SK-N-SH (cell line): ENCODE results near the gene CHST10. TPM values are rescaled to one million over a fixed set of nuclear protein-coding genes. Genes with fewer than 3 reads are reported as not detected.

Source experiments
- CTCF ChIA-PET: fragments of 300-600, 350-600 bp; formaldehyde crosslinking; extraction: SDS; loops from one replicate; lab custom pipeline; 2021; lab: Yijun Ruan, JAX
- POLR2A ChIA-PET: fragments of 350-600 bp; sonication (Branson Sonifier 250); formaldehyde crosslinking; extraction: SDS; loops from one replicate; lab custom pipeline; 2020; ENCODE audit warnings: antibody characterized with exemption, inconsistent platforms; lab: Yijun Ruan, JAX
- DNase-seq: peaks from one replicate; pipeline ENCODE4 v3.0.0; 2012
- H2AFZ ChIP-seq: fragments of 200-600 bp; sonication (generic); 2 replicates; pipeline ENCODE4 v1.8.1; 2016; ENCODE audit warnings: antibody characterized with exemption, mild to moderate bottlenecking, low read depth
- H3F3A ChIP-seq: fragments of 200-600 bp; sonication (generic); replicated peaks from 2 replicates; pipeline ENCODE3; 2016; ENCODE audit warnings: antibody characterized with exemption, mild to moderate bottlenecking; ENCODE audit not compliant: insufficient read depth
- H3K27ac ChIP-seq, 2 experiments: fragments of 200-500 bp in 1 of 2; fragments of 200-600 bp in 1 of 2; sonication (Bioruptor generic) in 1 of 2; sonication (generic), shearing (Covaris generic) in 1 of 2; 2 replicates each; pipeline versions ENCODE4 v1.5.1 to v1.6.1; 2014 to 2016; ENCODE audit warnings: low read depth in 2 of 2, inconsistent platforms in 1 of 2, low read length in 1 of 2, mild to moderate bottlenecking in 1 of 2, mixed read lengths in 1 of 2
- H3K27me3 ChIP-seq: fragments of 200-600 bp; sonication (generic), shearing (Covaris generic); 2 replicates; pipeline ENCODE4 v1.6.1; 2016; ENCODE audit warnings: mixed run types; ENCODE audit not compliant: insufficient read depth
- H3K36me3 ChIP-seq, 2 experiments: fragments of 200-500 bp in 1 of 2; fragments of 200-600 bp in 1 of 2; sonication (Bioruptor generic) in 1 of 2; sonication (generic) in 1 of 2; replicated peaks in 1 of 2; 2 replicates each; pipeline versions ENCODE3 to v1.5.1; 2014 to 2016; ENCODE audit warnings: low read length in 1 of 2, mild to moderate bottlenecking in 1 of 2; ENCODE audit not compliant: insufficient read depth in 2 of 2, control insufficient read depth in 1 of 2
- H3K4me1 ChIP-seq, 2 experiments: fragments of 200-500 bp in 1 of 2; fragments of 200-600 bp in 1 of 2; sonication (Bioruptor generic) in 1 of 2; sonication (generic), shearing (Covaris generic) in 1 of 2; 2 replicates each; pipeline versions ENCODE4 v1.5.1 to v1.6.1; 2014 to 2016; ENCODE audit warnings: low read depth in 1 of 2, low read length in 1 of 2, mixed run types in 1 of 2; ENCODE audit not compliant: insufficient read depth in 2 of 2, control insufficient read depth in 1 of 2
- H3K4me2 ChIP-seq: fragments of 200-600 bp; sonication (generic), shearing (Covaris generic); 2 replicates; pipeline ENCODE4 v1.6.1; 2017; ENCODE audit warnings: mixed run types
- H3K4me3 ChIP-seq, 2 experiments: fragments of 200-500 bp in 1 of 2; fragments of 200-600 bp in 1 of 2; sonication (Bioruptor generic) in 1 of 2; sonication (generic), shearing (Covaris generic) in 1 of 2; 2 replicates each; pipeline versions ENCODE4 v1.5.1 to v1.8.1; 2014 to 2016; ENCODE audit warnings: low read depth in 2 of 2, inconsistent platforms in 1 of 2, low read length in 1 of 2, mild to moderate bottlenecking in 1 of 2, mixed read lengths in 1 of 2, moderate library complexity in 1 of 2
- H3K79me2 ChIP-seq: fragments of 200-600 bp; sonication (generic); 2 replicates; pipeline ENCODE4 v1.8.1; 2017; ENCODE audit warnings: mild to moderate bottlenecking; ENCODE audit not compliant: insufficient read depth
- H3K9ac ChIP-seq: fragments of 200-600 bp; sonication (generic); 2 replicates; pipeline ENCODE4 v1.6.1; 2017; ENCODE audit warnings: mixed run types
- H3K9me2 ChIP-seq: fragments of 200-600 bp; sonication (generic); 2 replicates; pipeline ENCODE4 v1.6.1; 2017; ENCODE audit warnings: mixed run types
- H3K9me3 ChIP-seq: fragments of 200-600 bp; sonication (generic); 2 replicates; pipeline ENCODE4 v1.6.1; 2017; ENCODE audit warnings: mixed run types, mild to moderate bottlenecking, moderate library complexity
- H4K20me1 ChIP-seq: fragments of 200-600 bp; sonication (generic); 2 replicates; pipeline ENCODE4 v1.6.1; 2017; ENCODE audit warnings: mild to moderate bottlenecking, mixed run types; ENCODE audit not compliant: insufficient read depth
- MEF2A ChIP-seq: IDR thresholded peaks from 2 replicates; pipeline ENCODE4 v1.4.0; 2012; ENCODE audit warnings: low read depth, borderline replicate concordance
- NFIC ChIP-seq: IDR thresholded peaks from 2 replicates; pipeline ENCODE4 v1.4.0; 2012; ENCODE audit warnings: borderline replicate concordance
- POLR2AphosphoS5 ChIP-seq: IDR thresholded peaks from 2 replicates; pipeline ENCODE4 v1.6.1; 2012; ENCODE audit warnings: low read depth, low read length
- RAD21 ChIP-seq: IDR thresholded peaks from 2 replicates; pipeline ENCODE4 v1.6.1; 2012; ENCODE audit warnings: mild to moderate bottlenecking, low read length
- SMC3 ChIP-seq: IDR thresholded peaks from 2 replicates; pipeline ENCODE4 v1.6.1; 2012; ENCODE audit warnings: low read depth, low read length, improper control_type of control experiment
- WGBS: methylation state at CpG from one replicate; pipeline ENCODE4 v1.1.6; 2017; ENCODE audit warnings: low lambda C conversion rate; 5-methylcytosine and 5-hydroxymethylcytosine counted together
- polyA plus RNA-seq, 3 experiments: library from polyadenylated mRNA; depleted of rRNA; stranded (reverse); fragments of >200 nt; gene quantifications; 2 replicates each; pipeline ENCODE4 v1.2.3, GENCODE V29; 2012
- TF ChIP-seq, protein P1 (sequence below): fragments of 200-600 bp; sonication (generic); IDR thresholded peaks from 2 replicates; pipeline ENCODE4 v1.6.1; 2017; ENCODE audit warnings: antibody characterized with exemption, mild to moderate bottlenecking, moderate library complexity
- TF ChIP-seq, protein P2 (sequence below): fragments of 150-350 bp; IDR thresholded peaks from 2 replicates; pipeline ENCODE4 v1.6.1; 2017; ENCODE audit warnings: antibody characterized with exemption, low read length, low read depth, borderline replicate concordance
- TF ChIP-seq, protein P3 (sequence below): fragments of 150-350 bp; IDR thresholded peaks from 2 replicates; pipeline ENCODE4 v1.6.1; 2016; ENCODE audit warnings: mild to moderate bottlenecking, low read depth, low read length
- TF ChIP-seq, protein P4 (sequence below): IDR thresholded peaks from 2 replicates; pipeline ENCODE4 v1.4.0; 2012; ENCODE audit warnings: low read depth, borderline replicate concordance

CHST10 gene
- polyA plus RNA-seq, 1 of the 3 experiments (the other 2 are of a cell fraction), result 17.6 TPM

DNA sequence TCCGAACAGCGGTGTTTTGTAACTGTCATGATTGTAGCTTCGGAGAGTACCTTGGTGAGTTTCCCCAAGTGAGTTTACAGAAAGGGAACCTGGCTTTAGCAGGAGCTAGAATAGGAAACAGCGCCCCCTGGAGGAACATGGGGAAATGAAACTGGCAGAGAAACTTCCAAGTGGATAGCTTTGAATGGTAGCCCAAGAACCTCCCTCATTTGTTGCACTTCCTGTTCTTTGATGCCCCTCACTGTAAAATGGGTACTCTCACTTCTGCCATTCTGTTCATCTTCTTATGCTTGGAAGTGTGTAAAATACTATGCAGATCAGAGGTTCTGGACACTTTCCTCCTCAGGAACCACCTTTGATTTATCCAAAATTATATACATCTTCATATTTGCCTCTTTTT is 36.2 kb downstream of the CHST10 start:
- no peak overlapping the region for H3K4me2 ChIP-seq
- H3K9ac ChIP-seq, result no peak overlapping the region
- H3K4me1 ChIP-seq, result no peaks in the 10 kb centered on the region
- WGBS, result 36% methylated on average over 4 of the region's 4 CpGs
- TF ChIP-seq SMC3 (peak; percentile 97), MEF2A (no peak), RAD21 (peak; percentile 88)
- TF ChIP-seq, protein P1, sequence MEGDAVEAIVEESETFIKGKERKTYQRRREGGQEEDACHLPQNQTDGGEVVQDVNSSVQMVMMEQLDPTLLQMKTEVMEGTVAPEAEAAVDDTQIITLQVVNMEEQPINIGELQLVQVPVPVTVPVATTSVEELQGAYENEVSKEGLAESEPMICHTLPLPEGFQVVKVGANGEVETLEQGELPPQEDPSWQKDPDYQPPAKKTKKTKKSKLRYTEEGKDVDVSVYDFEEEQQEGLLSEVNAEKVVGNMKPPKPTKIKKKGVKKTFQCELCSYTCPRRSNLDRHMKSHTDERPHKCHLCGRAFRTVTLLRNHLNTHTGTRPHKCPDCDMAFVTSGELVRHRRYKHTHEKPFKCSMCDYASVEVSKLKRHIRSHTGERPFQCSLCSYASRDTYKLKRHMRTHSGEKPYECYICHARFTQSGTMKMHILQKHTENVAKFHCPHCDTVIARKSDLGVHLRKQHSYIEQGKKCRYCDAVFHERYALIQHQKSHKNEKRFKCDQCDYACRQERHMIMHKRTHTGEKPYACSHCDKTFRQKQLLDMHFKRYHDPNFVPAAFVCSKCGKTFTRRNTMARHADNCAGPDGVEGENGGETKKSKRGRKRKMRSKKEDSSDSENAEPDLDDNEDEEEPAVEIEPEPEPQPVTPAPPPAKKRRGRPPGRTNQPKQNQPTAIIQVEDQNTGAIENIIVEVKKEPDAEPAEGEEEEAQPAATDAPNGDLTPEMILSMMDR, result peak; percentile 90
- no peaks in the 10 kb centered on the region for H3K9me2 ChIP-seq
- no peaks in the 10 kb centered on the region for H3F3A ChIP-seq
- no peak overlapping the region for H3K27ac ChIP-seq
- no peaks in the 10 kb centered on the region for H3K9me3 ChIP-seq
- no peaks in the 10 kb centered on the region for H4K20me1 ChIP-seq
- no peaks in the 10 kb centered on the region for H3K27me3 ChIP-seq
- ChIA-PET CTCF (interaction anchor here (0.6 to 18.9 kb wide), 40 partner anchors 9 to 1876 kb away, joined by 3 to 467 read pairs (median 4); no protein-coding TSS in a partner anchor), POLR2A (interaction anchor here (1.3 kb wide), 1 partner anchor 118 kb away, joined by 6 read pairs; no protein-coding TSS in a partner anchor)
- H2AFZ ChIP-seq, result peak overlapping the region; percentile 49; the same call in 1 of the 2 replicates
- no peak overlapping the region; a peak in 1 of 4 replicates for H3K4me3 ChIP-seq
- peak; percentile 69 for DNase-seq
- H3K36me3 ChIP-seq, result no peaks in the 10 kb centered on the region
- no peaks in the 10 kb centered on the region for H3K79me2 ChIP-seq

DNA sequence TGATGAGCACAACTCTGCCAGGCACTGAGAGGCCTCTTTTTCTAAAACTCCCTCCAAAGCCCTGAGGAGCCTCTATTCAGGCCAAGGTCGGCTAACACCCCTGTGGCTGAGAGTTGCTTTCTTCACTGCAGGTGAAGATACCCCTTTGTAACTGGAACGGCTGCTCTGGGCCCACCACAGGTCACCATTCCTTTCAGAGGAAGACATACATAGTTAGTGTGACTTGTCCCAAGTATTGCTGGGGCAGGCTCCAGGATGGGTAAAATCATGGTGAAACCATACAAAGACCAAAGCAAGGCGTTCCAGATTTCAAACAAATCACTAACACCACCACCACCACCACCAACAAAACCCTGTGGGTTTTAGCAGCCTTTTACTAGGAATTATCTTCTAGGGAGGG is 36.8 kb downstream of the CHST10 start:
- no peak overlapping the region for H2AFZ ChIP-seq
- no peak overlapping the region for H3K9ac ChIP-seq
- peak; percentile 3 for DNase-seq
- H3K9me3 ChIP-seq, result no peaks in the 10 kb centered on the region
- WGBS, result 94% methylated on average over 1 of the region's 3 CpGs
- no peaks in the 10 kb centered on the region for H4K20me1 ChIP-seq
- H3K27ac ChIP-seq, result no peak overlapping the region
- H3F3A ChIP-seq, result no peaks in the 10 kb centered on the region
- no peaks in the 10 kb centered on the region for H3K9me2 ChIP-seq
- no peak overlapping the region for H3K4me2 ChIP-seq
- no peaks in the 10 kb centered on the region for H3K27me3 ChIP-seq
- H3K4me1 ChIP-seq, result no peaks in the 10 kb centered on the region
- H3K36me3 ChIP-seq, result no peaks in the 10 kb centered on the region
- CTCF ChIA-PET, result interaction anchor here (0.6 to 18.9 kb wide), 37 partner anchors 8 to 1301 kb away, joined by 3 to 467 read pairs (median 5); partner anchors contain the start of gene CHST10
- POLR2A ChIA-PET, result interaction anchor here (1.3 kb wide), 1 partner anchor 118 kb away, joined by 6 read pairs; no protein-coding TSS in a partner anchor
- H3K79me2 ChIP-seq, result no peaks in the 10 kb centered on the region
- H3K4me3 ChIP-seq, result no peak overlapping the region
- TF ChIP-seq NFIC (no peak), SMC3 (no peak), POLR2AphosphoS5 (no peak)
- TF ChIP-seq, protein P2, sequence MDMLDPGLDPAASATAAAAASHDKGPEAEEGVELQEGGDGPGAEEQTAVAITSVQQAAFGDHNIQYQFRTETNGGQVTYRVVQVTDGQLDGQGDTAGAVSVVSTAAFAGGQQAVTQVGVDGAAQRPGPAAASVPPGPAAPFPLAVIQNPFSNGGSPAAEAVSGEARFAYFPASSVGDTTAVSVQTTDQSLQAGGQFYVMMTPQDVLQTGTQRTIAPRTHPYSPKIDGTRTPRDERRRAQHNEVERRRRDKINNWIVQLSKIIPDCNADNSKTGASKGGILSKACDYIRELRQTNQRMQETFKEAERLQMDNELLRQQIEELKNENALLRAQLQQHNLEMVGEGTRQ, result no peak
- TF ChIP-seq, protein P3, sequence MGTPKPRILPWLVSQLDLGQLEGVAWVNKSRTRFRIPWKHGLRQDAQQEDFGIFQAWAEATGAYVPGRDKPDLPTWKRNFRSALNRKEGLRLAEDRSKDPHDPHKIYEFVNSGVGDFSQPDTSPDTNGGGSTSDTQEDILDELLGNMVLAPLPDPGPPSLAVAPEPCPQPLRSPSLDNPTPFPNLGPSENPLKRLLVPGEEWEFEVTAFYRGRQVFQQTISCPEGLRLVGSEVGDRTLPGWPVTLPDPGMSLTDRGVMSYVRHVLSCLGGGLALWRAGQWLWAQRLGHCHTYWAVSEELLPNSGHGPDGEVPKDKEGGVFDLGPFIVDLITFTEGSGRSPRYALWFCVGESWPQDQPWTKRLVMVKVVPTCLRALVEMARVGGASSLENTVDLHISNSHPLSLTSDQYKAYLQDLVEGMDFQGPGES, result no peak
- TF ChIP-seq, protein P4, sequence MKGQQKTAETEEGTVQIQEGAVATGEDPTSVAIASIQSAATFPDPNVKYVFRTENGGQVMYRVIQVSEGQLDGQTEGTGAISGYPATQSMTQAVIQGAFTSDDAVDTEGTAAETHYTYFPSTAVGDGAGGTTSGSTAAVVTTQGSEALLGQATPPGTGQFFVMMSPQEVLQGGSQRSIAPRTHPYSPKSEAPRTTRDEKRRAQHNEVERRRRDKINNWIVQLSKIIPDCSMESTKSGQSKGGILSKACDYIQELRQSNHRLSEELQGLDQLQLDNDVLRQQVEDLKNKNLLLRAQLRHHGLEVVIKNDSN, result no peak
